GM21360 (cell line): ENCODE results near the gene FRMD4A.
"Not testable (repeated sequence)": the region's sequence is repeated elsewhere in the genome, so short reads cannot be mapped to it uniquely, and the experiment has no call there.

ENCODE experiments used
- ATAC-seq: cut with Tn5 transposase; IDR thresholded peaks from one replicate; pipeline ENCODE4 v1.9.1; 2021; ENCODE audit warnings: mild to moderate bottlenecking, moderate library complexity; ENCODE audit not compliant: unreplicated experiment

Gene FRMD4A

GRCh38 chr10:13831711-13832141 lies 499.0 kb downstream of the FRMD4A start:
- no peak for ATAC-seq

- no peak for ATAC-seq
These were observed 500.3 kb downstream of the FRMD4A start for GRCh38 chr10:13830385-13830784.

GRCh38 chr10:13829790-13830189 lies 500.9 kb downstream of the FRMD4A start:
- no peak for ATAC-seq

GRCh38 chr10:13828284-13828683 lies 502.4 kb downstream of the FRMD4A start:
- ATAC-seq = not testable (repeated sequence)

GRCh38 chr10:13827076-13827797 lies 503.5 kb downstream of the FRMD4A start:
- no peak for ATAC-seq

- no peak for ATAC-seq
These were observed 506.9 kb downstream of the FRMD4A start for GRCh38 chr10:13823709-13824405.

GRCh38 chr10:13823096-13823708 lies 507.5 kb downstream of the FRMD4A start:
- ATAC-seq = no peak

- no peak for ATAC-seq
These were observed 508.2 kb downstream of the FRMD4A start for GRCh38 chr10:13822490-13822889.

GRCh38 chr10:13820964-13821337 lies 509.8 kb downstream of the FRMD4A start:
- ATAC-seq = no peak

- no peak for ATAC-seq
These were observed 510.4 kb downstream of the FRMD4A start for GRCh38 chr10:13820119-13820963.

- no peak for ATAC-seq
These were observed 514.4 kb downstream of the FRMD4A start for GRCh38 chr10:13816195-13816925.

GRCh38 chr10:13815756-13816155 lies 515.0 kb downstream of the FRMD4A start:
- no peak for ATAC-seq

- ATAC-seq = no peak
These were observed 517.2 kb downstream of the FRMD4A start for GRCh38 chr10:13813550-13813949.

GRCh38 chr10:13812804-13813203 lies 517.9 kb downstream of the FRMD4A start:
- no peak for ATAC-seq

- ATAC-seq = no peak
These were observed 520.2 kb downstream of the FRMD4A start for GRCh38 chr10:13810568-13810967.

GRCh38 chr10:13809427-13809826 lies 521.3 kb downstream of the FRMD4A start:
- no peak for ATAC-seq

GRCh38 chr10:13808556-13809391 lies 522.0 kb downstream of the FRMD4A start:
- no peak for ATAC-seq

GRCh38 chr10:13806419-13806818 lies 524.3 kb downstream of the FRMD4A start:
- ATAC-seq = no peak
